ENCODE measurements around the gene AKR1B1.
"Not testable (repeated sequence)": the region's sequence is repeated elsewhere in the genome, so short reads cannot be mapped to it uniquely, and the experiment has no call there.

Gene AKR1B1

GRCh38 chr7:134458806-134459698 is at the start of gene AKR1B1:
Gene AKR1B1, minus strand, starts transcription at chr7:134459100. Its CDS starts 38 bp downstream, at chr7:134459062.
- DNase-seq (ENCODE audit: low read depth), result peak; percentile 67

DNA sequence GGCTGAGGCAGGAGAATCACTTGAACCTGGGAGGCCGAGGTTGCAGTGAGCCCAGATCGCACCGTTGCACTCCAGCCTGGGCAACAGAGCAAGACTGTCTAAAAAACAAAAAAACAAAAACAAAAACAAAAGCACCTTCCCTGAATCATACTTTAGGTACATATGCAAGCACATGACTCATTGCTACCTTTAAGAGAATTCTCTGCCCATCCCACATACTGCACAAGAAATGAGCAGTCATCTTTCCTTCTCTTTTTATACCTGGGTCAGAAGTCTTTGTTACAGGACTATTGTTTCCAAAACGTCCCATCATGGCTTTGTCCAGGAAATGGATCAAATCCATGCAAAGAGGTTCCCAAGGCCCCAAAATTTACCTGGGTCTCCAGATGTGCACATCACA is 47.0 kb upstream of the AKR1B1 start:
- no peak for DNase-seq (ENCODE audit: low read depth)

DNA sequence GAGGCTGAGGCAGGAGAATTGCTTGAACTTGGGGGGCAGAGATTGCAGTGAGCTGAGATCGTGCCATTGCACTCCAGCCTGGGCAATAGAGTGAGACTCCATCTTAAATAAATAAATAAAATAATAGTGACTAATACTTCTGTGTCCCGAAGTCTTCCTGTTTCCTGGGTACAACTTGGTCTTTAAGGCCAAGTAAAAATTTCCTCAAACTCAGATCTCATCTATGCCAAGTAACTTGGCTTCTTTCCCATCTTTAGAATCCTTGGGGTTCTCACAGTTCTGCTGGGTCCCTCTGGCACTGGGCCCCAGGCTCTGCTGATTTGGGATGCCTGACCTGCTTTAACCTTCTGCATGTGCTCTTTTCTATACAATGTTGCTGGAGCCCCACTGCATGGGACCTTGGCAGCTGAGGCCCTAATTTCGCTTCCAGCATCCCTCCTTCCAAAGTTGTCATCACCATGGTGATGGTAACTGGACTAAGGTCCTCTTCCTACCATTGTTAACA is 45.8 kb upstream of the AKR1B1 start:
- DNase-seq (ENCODE audit: low read depth), result no peak

- no peak for DNase-seq (ENCODE audit: low read depth)
Observed at GRCh38 chr7:134502463-134503371, 43.8 kb upstream of the AKR1B1 start.

DNA sequence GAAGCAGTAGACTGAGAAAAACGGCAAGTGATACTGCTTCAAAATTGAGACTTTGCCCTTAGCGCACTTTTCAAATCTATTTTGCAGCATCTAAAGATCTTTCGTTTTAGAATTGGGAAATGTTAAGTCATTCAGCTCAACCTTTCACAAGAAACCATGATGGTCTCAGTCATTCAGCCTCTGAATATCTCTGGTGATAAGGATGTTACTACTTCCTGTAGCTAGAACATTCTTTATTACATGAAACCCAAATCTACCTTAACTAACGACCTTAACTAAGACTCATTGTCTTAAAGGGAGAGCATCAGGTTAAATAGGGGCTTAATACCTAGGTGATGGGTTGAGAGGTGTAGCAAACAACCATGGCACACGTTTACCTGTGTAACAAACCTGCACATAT is 42.1 kb upstream of the AKR1B1 start:
- DNase-seq (ENCODE audit: low read depth), result no peak

- DNase-seq (ENCODE audit: low read depth), result no peak
Observed at GRCh38 chr7:134500406-134500805, 41.5 kb upstream of the AKR1B1 start.

DNA sequence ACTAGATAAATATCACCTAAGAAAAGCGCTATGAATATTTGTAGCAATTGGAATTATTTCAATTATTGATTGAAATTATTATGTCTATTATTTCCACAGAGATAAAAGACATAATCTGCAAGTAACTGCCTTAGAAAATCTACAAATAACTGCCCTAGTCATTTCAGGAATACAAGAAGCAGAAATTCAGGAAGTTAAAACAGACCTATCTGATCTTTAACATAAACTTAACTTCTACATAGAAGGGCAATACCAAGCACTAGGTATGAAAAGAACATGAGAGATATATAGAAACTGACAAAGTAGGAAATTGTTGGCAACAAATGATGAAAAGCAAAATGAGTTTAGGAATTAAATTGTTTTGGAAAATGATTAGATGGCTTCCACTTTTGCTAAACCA is 36.6 kb upstream of the AKR1B1 start:
- DNase-seq (ENCODE audit: low read depth), result no peak

DNA sequence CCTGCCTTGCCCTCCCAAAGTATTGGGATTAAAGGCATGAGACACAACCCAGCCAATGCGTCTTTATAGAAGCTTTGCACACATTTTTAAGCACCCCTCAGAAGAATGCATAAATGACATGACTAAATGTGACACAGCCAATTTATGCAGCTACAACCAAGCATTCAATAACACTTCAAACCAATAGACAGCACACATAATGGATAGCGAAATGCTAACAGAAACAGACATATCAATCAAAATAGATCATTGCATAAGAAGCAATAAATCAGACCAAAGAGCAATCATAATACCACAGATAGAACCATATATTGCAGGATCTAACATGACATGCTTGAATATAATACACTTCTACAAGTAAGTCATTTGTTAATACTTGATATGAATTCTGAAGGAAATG is 34.2 kb upstream of the AKR1B1 start:
- DNase-seq (ENCODE audit: low read depth), result no peak

DNA sequence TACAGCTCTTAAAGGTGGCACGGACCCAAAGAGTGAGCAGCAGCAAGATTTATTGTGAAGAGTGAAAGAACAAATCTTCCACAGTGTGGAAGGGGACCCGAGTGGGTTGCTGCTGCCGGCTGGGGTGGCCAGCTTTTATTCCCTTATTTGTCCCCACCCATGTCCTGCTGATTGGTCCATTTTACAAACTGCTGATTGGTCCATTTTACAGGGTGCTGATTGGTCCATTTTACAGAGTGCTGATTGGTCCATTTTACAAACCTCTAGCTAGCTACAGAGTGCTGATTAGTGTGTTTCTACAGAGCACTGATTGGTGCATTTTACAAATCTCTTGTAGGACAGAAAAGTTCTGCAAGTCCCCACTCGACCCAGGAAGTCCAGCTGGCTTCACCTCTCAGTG is 28.8 kb upstream of the AKR1B1 start:
- not testable (repeated sequence) for DNase-seq (ENCODE audit: low read depth)

- DNase-seq (ENCODE audit: low read depth), result no peak
Observed at GRCh38 chr7:134485203-134485602, 26.3 kb upstream of the AKR1B1 start.

DNA sequence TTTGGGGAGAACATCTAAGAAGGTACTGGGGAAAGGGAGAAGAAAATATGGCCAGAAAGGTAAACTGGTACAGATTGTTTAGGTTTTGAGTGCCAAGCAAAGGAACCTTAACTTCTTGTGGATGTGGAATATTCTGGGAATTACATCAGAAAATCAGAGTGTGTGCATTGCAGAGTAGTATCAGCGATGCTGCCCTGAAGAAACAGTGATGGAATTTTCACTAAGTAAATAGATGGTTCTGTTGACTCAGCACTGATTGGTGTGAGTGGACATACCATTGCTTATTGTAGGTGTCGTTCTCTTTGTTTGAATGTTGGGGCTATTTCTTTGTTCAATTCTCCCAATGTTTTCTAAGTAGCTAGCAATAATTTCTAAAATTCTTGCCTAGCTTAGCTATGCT is 24.4 kb upstream of the AKR1B1 start:
- no peak for DNase-seq (ENCODE audit: low read depth)

- no peak for DNase-seq (ENCODE audit: low read depth)
Observed at GRCh38 chr7:134482858-134483257, 24.0 kb upstream of the AKR1B1 start.

DNA sequence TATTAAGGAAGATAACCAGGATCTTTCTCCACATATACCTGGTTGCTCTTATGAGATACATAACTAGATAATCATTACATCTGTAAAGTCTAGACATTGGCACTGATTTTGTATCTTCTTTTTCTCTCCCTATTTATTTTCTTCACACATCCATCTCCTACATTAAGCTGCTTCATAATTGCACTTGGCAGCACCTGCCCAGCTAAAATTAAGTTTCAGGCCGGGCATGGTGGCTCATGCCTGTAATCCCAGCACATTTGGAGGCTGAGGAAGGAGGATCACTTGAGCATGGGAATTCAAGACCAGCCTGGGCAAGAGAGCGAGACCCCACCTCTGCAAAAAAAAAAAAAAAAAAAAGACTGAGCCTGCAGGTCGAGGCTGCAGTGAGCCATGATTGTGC is 22.3 kb upstream of the AKR1B1 start:
- no peak for DNase-seq (ENCODE audit: low read depth)

DNA sequence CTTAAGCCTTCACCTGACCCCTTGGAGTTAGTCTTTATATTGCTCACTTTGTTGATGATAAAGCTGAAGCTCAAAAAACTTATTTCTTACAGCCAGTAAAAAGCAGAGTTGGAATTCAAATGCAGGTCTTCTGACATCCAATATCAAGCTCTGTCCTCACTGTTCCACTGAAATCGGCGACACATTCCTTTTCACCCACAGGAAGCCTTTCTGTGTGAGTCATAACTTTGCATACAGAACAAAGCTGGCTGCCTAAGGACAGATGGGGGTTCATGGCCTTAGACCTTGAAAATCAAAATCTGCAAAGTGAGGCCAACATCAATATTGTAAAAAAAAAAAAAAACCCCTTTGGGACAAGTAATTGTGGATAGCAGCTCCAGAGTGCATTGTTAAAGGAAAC is 21.8 kb upstream of the AKR1B1 start:
- no peak for DNase-seq (ENCODE audit: low read depth)

DNA sequence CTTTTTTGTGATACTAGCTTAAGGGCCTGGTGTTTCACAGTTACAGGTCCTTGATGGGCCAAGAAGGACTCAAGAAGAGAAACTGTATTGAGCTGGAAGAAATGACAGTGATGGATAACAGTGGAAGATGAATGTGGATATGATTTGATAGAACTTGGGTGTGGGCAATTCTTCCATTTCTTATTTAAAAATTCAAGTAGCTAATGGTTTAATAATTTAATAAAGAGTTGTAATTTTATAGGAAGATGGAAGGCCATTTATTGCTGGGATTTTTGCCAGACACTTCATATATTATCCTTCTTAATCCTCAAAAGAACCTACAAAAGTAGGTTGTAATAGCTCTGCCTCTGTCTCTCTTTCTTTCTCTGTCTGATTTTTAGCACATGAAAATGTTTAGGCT is 21.3 kb upstream of the AKR1B1 start:
- DNase-seq (ENCODE audit: low read depth), result no peak

GRCh38 chr7:134478707-134479106 is 19.8 kb upstream of the AKR1B1 start:
- no peak for DNase-seq (ENCODE audit: low read depth)

DNA sequence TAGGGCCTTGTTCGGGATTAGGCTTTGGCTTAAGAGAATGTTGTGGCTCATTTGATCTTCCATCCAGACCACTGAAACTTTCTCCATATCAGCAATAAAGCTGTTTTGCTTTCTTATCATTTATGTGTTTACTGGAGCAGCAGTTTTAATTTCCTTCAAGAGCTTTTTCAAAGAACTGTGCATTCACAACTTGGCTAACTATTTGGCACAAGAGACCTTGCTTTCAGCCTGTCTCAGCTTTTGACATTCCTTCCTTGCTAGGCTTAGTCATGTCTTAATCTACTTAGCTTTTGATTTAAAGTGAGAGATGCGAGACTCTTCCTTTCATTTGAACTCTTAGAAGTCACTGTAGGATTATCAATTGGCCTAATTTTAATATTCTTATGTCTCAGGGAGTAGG is 19.1 kb upstream of the AKR1B1 start:
- DNase-seq (ENCODE audit: low read depth), result no peak

- DNase-seq (ENCODE audit: low read depth), result no peak
Observed at GRCh38 chr7:134476044-134476443, 17.1 kb upstream of the AKR1B1 start.

GRCh38 chr7:134474828-134475227 is 15.9 kb upstream of the AKR1B1 start:
- no peak for DNase-seq (ENCODE audit: low read depth)

- DNase-seq (ENCODE audit: low read depth), result no peak
Observed at GRCh38 chr7:134473861-134474291, 15.0 kb upstream of the AKR1B1 start.

DNA sequence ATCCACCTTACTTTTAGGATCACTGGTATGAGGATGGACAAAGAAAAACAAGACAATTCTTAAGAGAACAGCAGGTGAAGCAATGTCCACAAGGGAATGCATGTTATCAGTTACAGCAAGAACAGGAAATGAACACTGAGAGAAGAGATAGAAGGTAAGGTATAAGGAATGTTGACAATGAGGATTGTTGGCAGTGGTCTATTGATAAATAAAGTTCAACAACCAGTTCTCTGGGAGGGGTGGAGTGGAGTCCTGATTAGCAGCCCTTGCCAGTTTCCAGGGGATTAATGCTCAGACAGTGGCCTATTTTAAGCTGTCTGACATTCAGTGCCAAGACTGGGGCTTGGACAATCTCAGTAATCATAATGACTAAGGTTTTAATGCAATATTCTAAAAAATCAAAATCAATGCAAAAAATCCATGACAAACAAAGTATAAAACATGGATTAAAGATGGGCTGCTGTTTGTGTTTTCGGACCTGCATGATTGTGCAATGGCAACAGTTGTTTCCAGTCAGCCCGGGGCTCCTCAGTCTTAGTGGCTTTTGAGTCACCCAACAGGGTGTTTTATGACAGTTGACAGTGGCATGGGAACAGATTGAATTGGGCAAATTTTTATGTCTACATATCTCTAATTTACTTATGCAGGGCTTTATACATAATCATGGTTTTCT is 13.8 kb upstream of the AKR1B1 start:
- no peak for DNase-seq (ENCODE audit: low read depth)

GRCh38 chr7:134470864-134471263 is 12.0 kb upstream of the AKR1B1 start:
- no peak for DNase-seq (ENCODE audit: low read depth)

All from T-helper 22 cell (primary cell).